Measurements from ENCODE around the gene CACNA1A. TPM values are rescaled to one million over a fixed set of nuclear protein-coding genes. Genes with fewer than 3 reads are reported as not detected.
A peak's percentile ranks its signal among the peaks of the same experiment; 100 is the strongest.

CACNA1A gene
- total and polyA plus RNA-seq, 11 donors, result 0.17 to 1.2 (median 0.67) TPM

DNA sequence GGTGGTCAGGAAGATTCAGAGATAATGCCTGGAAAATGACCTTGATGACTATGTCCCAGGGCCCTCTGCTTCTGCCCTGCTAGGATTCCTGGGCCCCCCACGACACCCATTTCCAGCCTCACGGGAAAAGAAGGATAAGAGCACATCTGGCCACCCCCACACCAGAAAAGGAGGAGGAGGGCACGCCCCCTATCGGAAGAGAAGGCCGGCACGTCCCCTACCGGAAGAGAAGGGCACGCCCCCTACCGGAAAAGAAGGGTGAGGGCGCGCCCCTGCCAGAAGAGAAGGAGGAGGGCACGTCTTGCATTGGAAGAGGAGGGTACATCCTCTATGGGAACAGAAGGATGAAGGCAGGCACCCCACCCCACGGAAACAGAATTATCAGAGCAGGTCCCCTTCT, 271.8 kb downstream of the CACNA1A start:
- WGBS, 4 donors, result 8 to 28% (median 17%) methylated on average over 13 of the region's 13 CpGs
- DNase-seq, result peak in 1 of 5 donors; percentile 70
- Histone ChIP-seq H3K36me3 (no peaks in the 10 kb centered on the region), H3K27me3 (peaks cover 0 to 12% (median 0%) of the 10 kb centered on the region in 9 donors), H3K4me3 (no peak overlapping the region), H3K27ac (no peak overlapping the region), H3K9me3 (peaks cover 0 to 15% (median 0%) of the 10 kb centered on the region in 12 donors), H3K4me1 (no peaks in the 10 kb centered on the region)
- intact Hi-C loops (cut with DNase I), result no loop called here
- TF ChIP-seq, protein P1, sequence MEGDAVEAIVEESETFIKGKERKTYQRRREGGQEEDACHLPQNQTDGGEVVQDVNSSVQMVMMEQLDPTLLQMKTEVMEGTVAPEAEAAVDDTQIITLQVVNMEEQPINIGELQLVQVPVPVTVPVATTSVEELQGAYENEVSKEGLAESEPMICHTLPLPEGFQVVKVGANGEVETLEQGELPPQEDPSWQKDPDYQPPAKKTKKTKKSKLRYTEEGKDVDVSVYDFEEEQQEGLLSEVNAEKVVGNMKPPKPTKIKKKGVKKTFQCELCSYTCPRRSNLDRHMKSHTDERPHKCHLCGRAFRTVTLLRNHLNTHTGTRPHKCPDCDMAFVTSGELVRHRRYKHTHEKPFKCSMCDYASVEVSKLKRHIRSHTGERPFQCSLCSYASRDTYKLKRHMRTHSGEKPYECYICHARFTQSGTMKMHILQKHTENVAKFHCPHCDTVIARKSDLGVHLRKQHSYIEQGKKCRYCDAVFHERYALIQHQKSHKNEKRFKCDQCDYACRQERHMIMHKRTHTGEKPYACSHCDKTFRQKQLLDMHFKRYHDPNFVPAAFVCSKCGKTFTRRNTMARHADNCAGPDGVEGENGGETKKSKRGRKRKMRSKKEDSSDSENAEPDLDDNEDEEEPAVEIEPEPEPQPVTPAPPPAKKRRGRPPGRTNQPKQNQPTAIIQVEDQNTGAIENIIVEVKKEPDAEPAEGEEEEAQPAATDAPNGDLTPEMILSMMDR (IDR thresholded peaks at IDR 0.05), result peak in 8 of 12 donors; percentile 22 to 45 (median 40)
- no peak for TF ChIP-seq POLR2A (IDR thresholded peaks at IDR 0.05)
- ATAC-seq, result no peak

DNA sequence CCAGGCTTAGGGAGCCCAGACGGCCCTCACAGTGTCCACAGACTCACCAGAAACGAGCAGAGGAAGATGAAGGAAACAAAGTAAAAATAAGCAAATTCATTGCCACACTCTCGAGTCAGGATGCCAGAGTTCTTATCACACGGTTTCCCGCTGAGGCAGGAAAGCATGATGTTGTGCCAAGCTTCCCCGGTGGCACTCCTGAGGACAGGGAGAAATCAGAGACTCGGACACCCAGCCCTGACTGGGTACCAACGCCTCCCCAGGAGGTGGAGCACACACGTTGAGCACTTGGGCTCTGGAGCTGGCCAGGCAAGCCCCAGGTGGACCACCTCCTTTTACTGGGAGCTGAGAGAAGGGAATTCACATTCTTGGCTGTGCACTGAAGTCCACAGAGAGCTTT, 274.6 kb downstream of the CACNA1A start:
- Histone ChIP-seq H3K27ac (no peak overlapping the region), H3K4me3 (no peak overlapping the region), H3K36me3 (no peaks in the 10 kb centered on the region), H3K27me3 (peaks cover 0 to 12% (median 0%) of the 10 kb centered on the region in 9 donors), H3K9me3 (peaks cover 0 to 15% (median 0%) of the 10 kb centered on the region in 12 donors), H3K4me1 (no peaks in the 10 kb centered on the region)
- DNase-seq (no peak), ATAC-seq (no peak)
- 17 to 27% (median 24%) methylated on average over 9 of the region's 9 CpGs for WGBS, 4 donors
- intact Hi-C loops (cut with DNase I), result no loop called here
- TF ChIP-seq POLR2A (IDR thresholded peaks at IDR 0.05), result no peak
- TF ChIP-seq, protein P1 (IDR thresholded peaks at IDR 0.05), result no peak

DNA sequence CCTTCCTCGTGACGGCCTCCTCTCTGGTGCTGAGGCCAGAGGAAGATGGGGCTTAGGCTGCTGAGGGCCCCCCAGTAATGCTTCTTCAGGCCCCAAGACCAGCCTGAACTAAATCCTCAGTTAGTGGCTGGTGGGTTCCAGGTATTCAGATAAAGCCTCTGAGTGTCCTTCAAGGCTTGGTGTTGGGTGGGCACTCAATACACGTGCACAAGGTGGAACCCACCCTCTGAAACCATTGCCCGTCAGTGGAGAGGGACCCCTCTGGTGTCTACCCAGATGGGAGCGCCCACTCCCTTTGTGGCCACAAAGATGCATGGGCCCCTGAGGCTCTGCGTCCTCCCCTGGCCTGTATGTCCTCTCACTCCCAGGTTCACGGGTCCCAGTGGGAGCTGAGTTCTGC, 277.0 kb downstream of the CACNA1A start:
- no peak for TF ChIP-seq POLR2A (IDR thresholded peaks at IDR 0.05)
- TF ChIP-seq, protein P1 (IDR thresholded peaks at IDR 0.05), result no peak
- intact Hi-C loops (cut with DNase I), result no loop called here

DNA sequence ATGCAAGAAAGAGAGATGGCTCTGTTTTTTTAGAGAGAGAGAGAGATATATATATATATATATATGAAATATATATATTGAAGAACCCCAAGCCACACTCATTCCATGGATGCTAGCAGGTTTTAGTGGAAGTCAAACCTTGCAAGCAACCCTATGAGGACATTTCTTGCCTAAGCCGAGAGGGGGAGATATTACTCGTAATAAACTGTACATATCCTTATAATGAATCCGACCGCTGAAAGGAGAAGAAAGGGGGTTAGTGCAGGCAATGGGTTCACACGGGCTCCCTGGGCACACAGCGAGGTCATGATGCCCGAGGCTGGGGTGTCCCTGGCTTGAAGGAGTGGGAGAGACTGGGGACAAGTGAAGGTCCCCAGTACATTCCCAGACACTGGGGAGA, 277.7 kb downstream of the CACNA1A start:
- no peaks in the 10 kb centered on the region for H3K9me3 ChIP-seq
- H3K27ac ChIP-seq, result no peak overlapping the region
- intact Hi-C loops (cut with DNase I), result no loop called here
- H3K27me3 ChIP-seq, result peaks cover 0 to 23% (median 5%) of the 10 kb centered on the region in 9 donors
- DNase-seq (no peak), ATAC-seq (no peak)
- no peak overlapping the region for H3K4me3 ChIP-seq
- 74 to 82% (median 77%) methylated on average over 7 of the region's 7 CpGs for WGBS, 4 donors
- H3K4me1 ChIP-seq, result no peaks in the 10 kb centered on the region
- H3K36me3 ChIP-seq, result no peaks in the 10 kb centered on the region
- TF ChIP-seq, protein P1 (IDR thresholded peaks at IDR 0.05), result no peak
- no peak for TF ChIP-seq POLR2A (IDR thresholded peaks at IDR 0.05)

More for the DNA sequence above, 277.0 kb downstream of the CACNA1A start:
- ATAC-seq, result no peak
- no peaks in the 10 kb centered on the region for H3K36me3 ChIP-seq
- no peak for DNase-seq
- 86 to 88% (median 87%) methylated on average over 7 of the region's 7 CpGs for WGBS, 4 donors
- no peak overlapping the region for H3K4me3 ChIP-seq
- no peaks in the 10 kb centered on the region for H3K9me3 ChIP-seq
- peaks cover 0 to 23% (median 5%) of the 10 kb centered on the region in 9 donors for H3K27me3 ChIP-seq
- H3K27ac ChIP-seq, result no peak overlapping the region
- no peaks in the 10 kb centered on the region for H3K4me1 ChIP-seq

Data from heart left ventricle (tissue), 16 donors.